ENCODE data around the gene RAD18.

Gene RAD18

GRCh38 chr3:8856071-8856470, 107.2 kb downstream of the RAD18 start:
- Histone ChIP-seq H3K4me2 (ENCODE audit: low read depth, low read length) (no peak overlapping the region), H2AFZ (ENCODE audit: low read length) (no peak overlapping the region), H3F3A (ENCODE audit: insufficient read depth, low read length) (no peaks in the 10 kb centered on the region), H3K9ac (ENCODE audit: low read length) (no peak overlapping the region), H3K9me2 (replicated peaks; ENCODE audit: insufficient read depth, low read length) (no peaks in the 10 kb centered on the region), H3K79me2 (ENCODE audit: low read length) (no peaks in the 10 kb centered on the region), H3K9me3 (replicated peaks; ENCODE audit: insufficient read depth, low read length) (no peaks in the 10 kb centered on the region), H3K27ac (ENCODE audit: low read length) (no peak overlapping the region), H4K20me1 (ENCODE audit: insufficient read depth, low read length) (no peaks in the 10 kb centered on the region), H3K4me3 (ENCODE audit: low read length) (no peak overlapping the region), H3K27me3 (replicated peaks; ENCODE audit: insufficient read depth, low read length) (no peaks in the 10 kb centered on the region), H3K36me3 (replicated peaks; ENCODE audit: insufficient read depth, low read length) (no peaks in the 10 kb centered on the region), H3K4me1 (ENCODE audit: low read length) (no peaks in the 10 kb centered on the region)
- DNase-seq = no peak
- TF ChIP-seq CTCF (IDR thresholded peaks at IDR 0.05; ENCODE audit: low read length) = no peak
- no peak for TF ChIP-seq EZH2 (optimal IDR thresholded peaks at IDR 0.05; ENCODE audit: low read depth, low read length)
- no peak for TF ChIP-seq EZH2phosphoT487 (IDR thresholded peaks at IDR 0.05; ENCODE audit: low read length)

- Histone ChIP-seq H3K9me2 (replicated peaks; ENCODE audit: insufficient read depth, low read length) (no peaks in the 10 kb centered on the region), H3K4me2 (ENCODE audit: low read depth, low read length) (no peak overlapping the region), H3K27ac (ENCODE audit: low read length) (no peak overlapping the region), H3K79me2 (ENCODE audit: low read length) (no peaks in the 10 kb centered on the region), H3K9me3 (replicated peaks; ENCODE audit: insufficient read depth, low read length) (no peaks in the 10 kb centered on the region), H3K36me3 (replicated peaks; ENCODE audit: insufficient read depth, low read length) (no peaks in the 10 kb centered on the region), H3K4me1 (ENCODE audit: low read length) (no peaks in the 10 kb centered on the region), H3K4me3 (ENCODE audit: low read length) (no peak overlapping the region), H2AFZ (ENCODE audit: low read length) (no peak overlapping the region), H3K9ac (ENCODE audit: low read length) (no peak overlapping the region), H3K27me3 (replicated peaks; ENCODE audit: insufficient read depth, low read length) (no peaks in the 10 kb centered on the region), H4K20me1 (ENCODE audit: insufficient read depth, low read length) (no peaks in the 10 kb centered on the region), H3F3A (ENCODE audit: insufficient read depth, low read length) (no peaks in the 10 kb centered on the region)
- no peak for DNase-seq
- TF ChIP-seq EZH2phosphoT487 (IDR thresholded peaks at IDR 0.05; ENCODE audit: low read length) (no peak), CTCF (IDR thresholded peaks at IDR 0.05; ENCODE audit: low read length) (no peak), EZH2 (optimal IDR thresholded peaks at IDR 0.05; ENCODE audit: low read depth, low read length) (no peak)
Measured at GRCh38 chr3:8854656-8855055, 108.6 kb downstream of the RAD18 start.

GRCh38 chr3:8853081-8853480, 110.2 kb downstream of the RAD18 start:
- Histone ChIP-seq H3K79me2 (ENCODE audit: low read length) (no peaks in the 10 kb centered on the region), H3K27ac (ENCODE audit: low read length) (no peak overlapping the region), H3K4me2 (ENCODE audit: low read depth, low read length) (no peak overlapping the region), H3K9me3 (replicated peaks; ENCODE audit: insufficient read depth, low read length) (no peaks in the 10 kb centered on the region), H4K20me1 (ENCODE audit: insufficient read depth, low read length) (no peaks in the 10 kb centered on the region), H3K36me3 (replicated peaks; ENCODE audit: insufficient read depth, low read length) (no peaks in the 10 kb centered on the region), H3K4me1 (ENCODE audit: low read length) (no peaks in the 10 kb centered on the region), H3F3A (ENCODE audit: insufficient read depth, low read length) (no peaks in the 10 kb centered on the region), H3K4me3 (ENCODE audit: low read length) (no peak overlapping the region), H3K9me2 (replicated peaks; ENCODE audit: insufficient read depth, low read length) (no peaks in the 10 kb centered on the region), H3K27me3 (replicated peaks; ENCODE audit: insufficient read depth, low read length) (no peaks in the 10 kb centered on the region), H3K9ac (ENCODE audit: low read length) (no peak overlapping the region), H2AFZ (ENCODE audit: low read length) (no peak overlapping the region)
- TF ChIP-seq CTCF (IDR thresholded peaks at IDR 0.05; ENCODE audit: low read length) = no peak
- no peak for TF ChIP-seq EZH2phosphoT487 (IDR thresholded peaks at IDR 0.05; ENCODE audit: low read length)
- TF ChIP-seq EZH2 (optimal IDR thresholded peaks at IDR 0.05; ENCODE audit: low read depth, low read length) = no peak
- DNase-seq = no peak
